K562 (cell line): ENCODE results near the gene NDUFA5. TPM values are rescaled to one million over a fixed set of nuclear protein-coding genes. Genes with fewer than 3 reads are reported as not detected.

ENCODE experiments used
- ARID1B ChIP-seq: fragments of 450-650 bp; IDR thresholded peaks from 2 replicates; pipeline ENCODE4 v1.6.1; 2016; ENCODE audit warnings: antibody characterized with exemption, mild to moderate bottlenecking, inconsistent platforms
- FOXK2 ChIP-seq, 2 experiments: fragments of 450-650 bp; IDR thresholded peaks in 1 of 2; conservative IDR thresholded peaks in 1 of 2; 2 replicates each; pipeline ENCODE4 v1.6.1; 2016; ENCODE audit warnings: low read depth in 2 of 2, mild to moderate bottlenecking in 1 of 2
- GTF2E2 ChIP-seq: fragments of 200-800 bp; sonication (Bioruptor generic); IDR thresholded peaks from 2 replicates; pipeline ENCODE4 v1.6.1; 2016; ENCODE audit warnings: missing genetic modification characterization, missing compliant biosample characterization
- HMG20B ChIP-seq: fragments of 250-450 bp; sonication (Bioruptor Pico); IDR thresholded peaks from 2 replicates; pipeline ENCODE4 v1.5.0; 2021; ENCODE audit warnings: mild to moderate bottlenecking
- KAT8 ChIP-seq: fragments of 450-650 bp; IDR thresholded peaks from 2 replicates; pipeline ENCODE4 v1.6.1; 2016; ENCODE audit warnings: low read depth, mild to moderate bottlenecking
- KLF1 ChIP-seq: fragments of 450-650 bp; IDR thresholded peaks from 2 replicates; pipeline ENCODE4 v1.6.1; 2016; ENCODE audit warnings: missing genetic modification characterization, missing compliant biosample characterization
- MAFK ChIP-seq: IDR thresholded peaks from 2 replicates; pipeline ENCODE4 v1.6.1; 2011; ENCODE audit warnings: low read length, improper control_type of control experiment
- MAZ ChIP-seq, 2 experiments: fragments of 450-650 bp in 1 of 2; sonication (generic) in 1 of 2; formaldehyde crosslinking; IDR thresholded peaks in 1 of 2; conservative IDR thresholded peaks in 1 of 2; 2 replicates each; pipeline versions ENCODE4 v1.4.0 to v1.5.0; 2020; ENCODE audit warnings: mild to moderate bottlenecking in 1 of 2, missing genetic modification reagents in 1 of 2
- MBD2 ChIP-seq: sonication (generic); IDR thresholded peaks from 2 replicates; pipeline ENCODE4 v1.6.1; 2016; ENCODE audit warnings: low read depth, borderline replicate concordance
- NBN ChIP-seq: fragments of 450-650 bp; IDR thresholded peaks from 2 replicates; pipeline ENCODE4 v1.6.1; 2016; ENCODE audit warnings: low read depth, mild to moderate bottlenecking
- POU5F1 ChIP-seq: fragments of 150-350 bp; IDR thresholded peaks from 2 replicates; pipeline ENCODE4 v1.6.1; 2014; ENCODE audit warnings: borderline replicate concordance, low read length, low read depth, mild to moderate bottlenecking; ENCODE audit not compliant: partially characterized antibody
- PRMT5 ChIP-seq: sonication (generic); formaldehyde crosslinking; IDR thresholded peaks from 2 replicates; pipeline ENCODE4 v1.5.0; 2020; ENCODE audit warnings: missing genetic modification reagents
- SMARCB1 ChIP-seq: IDR thresholded peaks from 2 replicates; pipeline ENCODE4 v1.6.1; 2011; ENCODE audit warnings: improper control_type of control experiment, low read depth; ENCODE audit not compliant: insufficient read length
- TFAM ChIP-seq: fragments of 250-450 bp; sonication (Bioruptor Pico); conservative IDR thresholded peaks from 2 replicates; pipeline ENCODE4 v1.5.0; 2021; ENCODE audit warnings: mild to moderate bottlenecking, moderate library complexity
- ZBTB43 ChIP-seq: sonication (generic); formaldehyde crosslinking; IDR thresholded peaks from 2 replicates; pipeline ENCODE4 v1.8.0; 2023; ENCODE audit warnings: mild to moderate bottlenecking, missing genetic modification reagents
- ZFP30 ChIP-seq: fragments of 250-450 bp; sonication (Bioruptor Pico); IDR thresholded peaks from 2 replicates; pipeline ENCODE4 v1.8.0; 2022; ENCODE audit warnings: moderate library complexity, mild to moderate bottlenecking, inconsistent platforms, borderline replicate concordance
- ZNF197 ChIP-seq: fragments of 200-800 bp; sonication (Bioruptor generic); IDR thresholded peaks from 2 replicates; pipeline ENCODE4 v1.6.1; 2016; ENCODE audit warnings: low read depth, missing genetic modification characterization, missing compliant biosample characterization
- ZNF347 ChIP-seq: fragments of 450-650 bp; formaldehyde crosslinking; IDR thresholded peaks from 2 replicates; pipeline ENCODE4 v1.4.0; 2020; ENCODE audit warnings: low read depth, mild to moderate bottlenecking, moderate library complexity
- ZNF512 ChIP-seq: IDR thresholded peaks from 2 replicates; pipeline ENCODE4 v1.6.1; 2016; ENCODE audit warnings: missing genetic modification characterization, missing compliant biosample characterization
- ZNF551 ChIP-seq: fragments of 250-450 bp; sonication (Bioruptor Pico); IDR thresholded peaks from 2 replicates; pipeline ENCODE4 v1.5.0; 2021; ENCODE audit warnings: mild to moderate bottlenecking, moderate library complexity
- polyA plus RNA-seq, 8 experiments: library from polyadenylated mRNA; depleted of rRNA in 4 of 8; stranded (reverse) in 5 of 8; unstranded in 3 of 8; fragments of >200 nt; fragmentation: Nextera tagmentation in 2 of 8; fragmentation: Illumina TruSeq in 1 of 8; extraction: Ambion mirVana in 2 of 8; extraction: Trizol in 1 of 8; gene quantifications; 2 replicates each; pipeline versions ENCODE4 v1.2.1 to v1.2.3, GENCODE V29; 2011 to 2014; ENCODE audit warnings: inconsistent platforms in 1 of 8, missing spikeins in 1 of 8
- total RNA-seq, 7 experiments: library from RNA; depleted of rRNA in 6 of 7; stranded (reverse); fragments of >200 nt in 6 of 7; fragmentation: Illumina TruSeq in 2 of 7; extraction: Trizol in 2 of 7; gene quantifications; 2 replicates each; pipeline versions ENCODE4 v1.2.1 to v1.2.3, GENCODE V29; 2011 to 2021; ENCODE audit warnings: low replicate concordance in 1 of 7
- TF ChIP-seq, protein P1 (sequence below): sonication (generic); formaldehyde crosslinking; IDR thresholded peaks from 2 replicates; pipeline ENCODE4 v1.5.0; 2020; ENCODE audit warnings: missing genetic modification reagents
- TF ChIP-seq, protein P2 (sequence below): sonication (generic); formaldehyde crosslinking; IDR thresholded peaks from 2 replicates; pipeline ENCODE4 v1.8.0; 2022; ENCODE audit warnings: mild to moderate bottlenecking, missing genetic modification reagents, borderline replicate concordance

NDUFA5 gene
- total and polyA plus RNA-seq, 9 of the 15 experiments (the other 6 are each of a cell fraction or from before 2014, with no cell fraction given) = 155 to 677 (median 269) TPM

DNA sequence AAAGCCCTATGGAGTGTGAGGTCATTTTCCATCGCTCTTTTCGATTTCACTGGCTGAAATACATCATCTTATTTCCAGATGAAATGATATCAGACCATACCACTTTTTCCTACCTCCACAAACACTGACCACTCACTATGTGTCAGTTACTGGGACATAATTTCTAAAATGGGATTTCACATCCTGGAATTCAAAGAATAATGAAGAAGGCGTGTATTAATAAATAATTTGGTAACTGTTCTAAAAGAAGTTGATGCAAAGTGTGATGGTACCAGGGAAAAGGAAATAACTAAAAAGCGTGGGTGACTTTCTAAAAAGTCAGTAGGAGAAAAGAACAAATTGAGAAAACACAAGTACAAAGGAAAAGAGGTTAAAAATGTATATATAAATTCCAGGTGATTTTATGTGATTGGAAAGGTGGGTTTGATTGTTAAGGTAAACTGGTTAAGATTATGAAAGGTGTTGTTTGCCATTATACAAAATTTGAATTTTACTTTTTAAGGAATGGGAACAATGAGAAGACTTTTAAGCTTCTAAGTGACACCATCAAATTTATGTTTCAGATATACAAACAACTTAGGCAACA lies 764 bp upstream of the NDUFA5 start (continued):
- TF ChIP-seq ZNF512 (tag) = peak; percentile 82
- no peak for TF ChIP-seq GTF2E2 (tag)
- TF ChIP-seq, protein P1, sequence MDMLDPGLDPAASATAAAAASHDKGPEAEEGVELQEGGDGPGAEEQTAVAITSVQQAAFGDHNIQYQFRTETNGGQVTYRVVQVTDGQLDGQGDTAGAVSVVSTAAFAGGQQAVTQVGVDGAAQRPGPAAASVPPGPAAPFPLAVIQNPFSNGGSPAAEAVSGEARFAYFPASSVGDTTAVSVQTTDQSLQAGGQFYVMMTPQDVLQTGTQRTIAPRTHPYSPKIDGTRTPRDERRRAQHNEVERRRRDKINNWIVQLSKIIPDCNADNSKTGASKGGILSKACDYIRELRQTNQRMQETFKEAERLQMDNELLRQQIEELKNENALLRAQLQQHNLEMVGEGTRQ (CRISPR knock-in tag) = no peak
- TF ChIP-seq ZBTB43 (CRISPR knock-in tag) = no peak
- no peak for TF ChIP-seq TFAM (CRISPR knock-in tag)
- no peak for TF ChIP-seq SMARCB1
- TF ChIP-seq KLF1 (tag) = no peak
- TF ChIP-seq HMG20B = 0 out of 2 replicates have a peak, but pooled peaks have one; percentile 29
- TF ChIP-seq MBD2 = no peak
- no peak for TF ChIP-seq POU5F1
- TF ChIP-seq ZFP30 (CRISPR knock-in tag) = no peak
- TF ChIP-seq, protein P2, sequence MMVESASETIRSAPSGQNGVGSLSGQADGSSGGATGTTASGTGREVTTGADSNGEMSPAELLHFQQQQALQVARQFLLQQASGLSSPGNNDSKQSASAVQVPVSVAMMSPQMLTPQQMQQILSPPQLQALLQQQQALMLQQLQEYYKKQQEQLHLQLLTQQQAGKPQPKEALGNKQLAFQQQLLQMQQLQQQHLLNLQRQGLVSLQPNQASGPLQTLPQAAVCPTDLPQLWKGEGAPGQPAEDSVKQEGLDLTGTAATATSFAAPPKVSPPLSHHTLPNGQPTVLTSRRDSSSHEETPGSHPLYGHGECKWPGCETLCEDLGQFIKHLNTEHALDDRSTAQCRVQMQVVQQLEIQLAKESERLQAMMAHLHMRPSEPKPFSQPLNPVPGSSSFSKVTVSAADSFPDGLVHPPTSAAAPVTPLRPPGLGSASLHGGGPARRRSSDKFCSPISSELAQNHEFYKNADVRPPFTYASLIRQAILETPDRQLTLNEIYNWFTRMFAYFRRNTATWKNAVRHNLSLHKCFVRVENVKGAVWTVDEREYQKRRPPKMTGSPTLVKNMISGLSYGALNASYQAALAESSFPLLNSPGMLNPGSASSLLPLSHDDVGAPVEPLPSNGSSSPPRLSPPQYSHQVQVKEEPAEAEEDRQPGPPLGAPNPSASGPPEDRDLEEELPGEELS (CRISPR knock-in tag) = no peak
- TF ChIP-seq FOXK2 (conservative IDR thresholded peaks at IDR 0.05 in 1 of 2, IDR thresholded peaks at IDR 0.05 in 1 of 2; ENCODE audit: low read depth in 2 of 2) = no peak
- TF ChIP-seq MAZ (CRISPR knock-in tag; conservative IDR thresholded peaks at IDR 0.05 in 1 of 2, IDR thresholded peaks at IDR 0.05 in 1 of 2) = no peak
- TF ChIP-seq NBN = 0 out of 2 replicates have a peak, but pooled peaks have one; percentile 13
- no peak for TF ChIP-seq ZNF551
- 0 out of 2 replicates have a peak, but pooled peaks have one; percentile 7 for TF ChIP-seq ARID1B
- TF ChIP-seq MAFK = no peak
- peak; percentile 55; the same call in 1 of the 2 replicates for TF ChIP-seq KAT8
- no peak for TF ChIP-seq ZNF197 (CRISPR knock-in tag)
- no peak for TF ChIP-seq PRMT5 (CRISPR knock-in tag)
- TF ChIP-seq ZNF347 (CRISPR knock-in tag) = no peak
